A673 (cell line): ENCODE data around the gene SPOCD1. TPM values are rescaled to one million over a fixed set of nuclear protein-coding genes. Genes with fewer than 3 reads are reported as not detected.

ENCODE experiments used
- BruUV-seq: library from RNA; stranded (reverse); fragments of 400-500 nt; replicated peaks from 2 replicates; lab custom pipeline; 2021; lab: Mats Ljungman, UMichigan
- CTCF ChIA-PET: fragments of 300-600 bp; sonication (Branson Sonifier 250); formaldehyde crosslinking; loops from one replicate; lab custom pipeline; 2022; ENCODE audit warnings: antibody characterized with exemption; lab: Charles Lee
- POLR2A ChIA-PET: fragments of 300-600 bp; sonication (Branson Sonifier 250); formaldehyde crosslinking; loops from one replicate; lab custom pipeline; 2022; ENCODE audit warnings: antibody characterized with exemption; ENCODE audit not compliant: low non-redundant PET; lab: Charles Lee
- DNase-seq: peaks from one replicate; pipeline ENCODE4 v3.0.0-alpha.2; 2015; ENCODE audit warnings: low spot score
- H3K27ac ChIP-seq: fragments of 200-600 bp; sonication (generic); 2 replicates; pipeline ENCODE4 v1.5.1; 2016; ENCODE audit warnings: mixed run types, low read depth, mild to moderate bottlenecking, mixed read lengths, antibody characterized with exemption, low read length; ENCODE audit not compliant: poor library complexity, severe bottlenecking
- H3K27me3 ChIP-seq: fragments of 200-600 bp; sonication (generic); replicated peaks from 2 replicates; pipeline ENCODE4 v1.6.1; 2017; ENCODE audit warnings: mixed run types, low read depth, mild to moderate bottlenecking, mixed read lengths, antibody characterized with exemption, low read length; ENCODE audit not compliant: insufficient read depth, poor library complexity
- H3K36me3 ChIP-seq: fragments of 200-600 bp; sonication (generic); 2 replicates; pipeline ENCODE4 v1.6.1; 2016; ENCODE audit warnings: mixed run types, mild to moderate bottlenecking, mixed read lengths, antibody characterized with exemption, low read length; ENCODE audit not compliant: insufficient read depth, poor library complexity, severe bottlenecking
- H3K4me1 ChIP-seq: fragments of 200-600 bp; sonication (generic); 2 replicates; pipeline ENCODE4 v1.6.1; 2017; ENCODE audit warnings: mixed run types, mild to moderate bottlenecking, mixed read lengths, antibody characterized with exemption, low read length; ENCODE audit not compliant: insufficient read depth, poor library complexity, severe bottlenecking
- H3K4me3 ChIP-seq: fragments of 200-600 bp; sonication (generic); 2 replicates; pipeline ENCODE4 v1.5.1; 2016; ENCODE audit warnings: low read depth, mixed run types, mild to moderate bottlenecking, mixed read lengths, low read length; ENCODE audit not compliant: poor library complexity, severe bottlenecking
- H3K9me3 ChIP-seq: fragments of 200-600 bp; sonication (generic); 2 replicates; pipeline ENCODE4 v1.6.1; 2016; ENCODE audit warnings: mixed run types, low read depth, mild to moderate bottlenecking, mixed read lengths, antibody characterized with exemption, low read length; ENCODE audit not compliant: poor library complexity, severe bottlenecking
- EZH2 ChIP-seq: fragments of 200-600 bp; sonication (generic); IDR thresholded peaks from 2 replicates; pipeline ENCODE4 v1.6.1; 2017; ENCODE audit warnings: borderline replicate concordance, low read depth, mild to moderate bottlenecking, mixed read lengths, antibody characterized with exemption, low read length; ENCODE audit not compliant: poor library complexity, severe bottlenecking
- intact Hi-C: fragments of 100-400 bp; cut with micrococcal nuclease; formaldehyde crosslinking; loops from one replicate; pipeline ENCODE4 v1.10.0; 2022; ENCODE audit not compliant: unreplicated experiment
- total RNA-seq: library from RNA; stranded (reverse); gene quantifications from 2 replicates; pipeline ENCODE4 v1.2.3, GENCODE V29; 2021
- TF ChIP-seq, protein P1 (sequence below): fragments of 300-800, 200-600 bp; sonication (generic); conservative IDR thresholded peaks from 2 replicates; pipeline ENCODE4 v1.5.1; 2017; ENCODE audit warnings: low read depth, mild to moderate bottlenecking, antibody characterized with exemption, low read length, moderate library complexity, mixed read lengths

The SPOCD1 gene
- total RNA-seq, 1 experiment from 2014 or later, result 0.58 TPM

DNA sequence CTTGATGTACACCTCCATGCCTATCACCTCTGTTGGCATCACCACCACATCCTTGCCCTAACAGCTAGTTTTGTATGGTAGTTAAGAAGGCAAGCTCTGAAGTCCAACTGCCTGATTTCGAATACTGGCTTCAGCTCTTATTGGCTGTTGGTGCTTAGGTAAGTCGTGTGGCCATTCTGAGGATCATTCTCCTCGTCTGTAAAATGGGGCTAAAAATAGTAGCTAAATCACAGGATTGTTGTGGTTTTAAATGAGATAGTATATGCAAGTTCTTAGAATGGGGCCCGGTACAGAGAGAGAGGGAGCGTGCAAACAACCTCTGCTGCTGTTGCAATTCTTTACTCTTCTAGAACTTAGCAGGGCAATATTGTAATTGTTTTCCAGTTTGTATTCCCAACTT lies 20.8 kb upstream of the SPOCD1 start:
- intact Hi-C loops, result no loop called here
- POLR2A ChIA-PET, result no interaction called here
- no peaks in the 10 kb centered on the region for H3K36me3 ChIP-seq
- TF ChIP-seq EZH2, result no peak
- TF ChIP-seq, protein P1, sequence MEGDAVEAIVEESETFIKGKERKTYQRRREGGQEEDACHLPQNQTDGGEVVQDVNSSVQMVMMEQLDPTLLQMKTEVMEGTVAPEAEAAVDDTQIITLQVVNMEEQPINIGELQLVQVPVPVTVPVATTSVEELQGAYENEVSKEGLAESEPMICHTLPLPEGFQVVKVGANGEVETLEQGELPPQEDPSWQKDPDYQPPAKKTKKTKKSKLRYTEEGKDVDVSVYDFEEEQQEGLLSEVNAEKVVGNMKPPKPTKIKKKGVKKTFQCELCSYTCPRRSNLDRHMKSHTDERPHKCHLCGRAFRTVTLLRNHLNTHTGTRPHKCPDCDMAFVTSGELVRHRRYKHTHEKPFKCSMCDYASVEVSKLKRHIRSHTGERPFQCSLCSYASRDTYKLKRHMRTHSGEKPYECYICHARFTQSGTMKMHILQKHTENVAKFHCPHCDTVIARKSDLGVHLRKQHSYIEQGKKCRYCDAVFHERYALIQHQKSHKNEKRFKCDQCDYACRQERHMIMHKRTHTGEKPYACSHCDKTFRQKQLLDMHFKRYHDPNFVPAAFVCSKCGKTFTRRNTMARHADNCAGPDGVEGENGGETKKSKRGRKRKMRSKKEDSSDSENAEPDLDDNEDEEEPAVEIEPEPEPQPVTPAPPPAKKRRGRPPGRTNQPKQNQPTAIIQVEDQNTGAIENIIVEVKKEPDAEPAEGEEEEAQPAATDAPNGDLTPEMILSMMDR, result no peak
- no peak overlapping the region for H3K27ac ChIP-seq
- CTCF ChIA-PET, result no interaction called here
- H3K4me3 ChIP-seq, result no peak overlapping the region
- no peaks in the 10 kb centered on the region for H3K4me1 ChIP-seq
- no peaks in the 10 kb centered on the region for H3K9me3 ChIP-seq
- H3K27me3 ChIP-seq, result no peaks in the 10 kb centered on the region
- BruUV-seq, result no TSS peak
- no peak for DNase-seq

- Histone ChIP-seq H3K27me3 (no peaks in the 10 kb centered on the region), H3K4me1 (no peaks in the 10 kb centered on the region), H3K9me3 (no peaks in the 10 kb centered on the region), H3K4me3 (no peak overlapping the region), H3K27ac (no peak overlapping the region), H3K36me3 (no peaks in the 10 kb centered on the region)
- intact Hi-C loops, result no loop called here
- TF ChIP-seq EZH2, result no peak
- TF ChIP-seq, protein P1, result no peak
- ChIA-PET CTCF (no interaction called here), POLR2A (no interaction called here)
- no peak for DNase-seq
- BruUV-seq, result no TSS peak
Measured at GRCh38 chr1:31835415-31835814, 19.6 kb upstream of the SPOCD1 start.

DNA sequence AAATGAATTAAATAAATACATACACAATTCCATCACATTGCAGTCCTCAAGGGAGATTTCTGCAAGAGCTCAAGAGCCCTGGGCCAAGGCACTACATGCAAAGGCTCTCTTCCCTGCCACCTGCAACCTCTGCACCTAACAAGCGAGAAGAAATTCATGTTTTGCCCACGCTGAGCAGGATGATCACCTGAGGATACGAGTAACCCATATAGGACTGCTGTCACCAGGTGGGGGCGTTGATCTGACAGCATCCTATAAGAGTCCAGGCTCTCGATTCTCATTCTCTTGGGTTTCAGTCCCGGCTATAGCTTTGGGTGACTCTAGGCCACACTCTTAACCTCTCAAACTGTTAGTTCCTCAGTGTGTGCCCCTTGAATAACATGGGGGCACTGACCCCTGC lies 18.7 kb upstream of the SPOCD1 start:
- Histone ChIP-seq H3K27me3 (no peaks in the 10 kb centered on the region), H3K9me3 (no peaks in the 10 kb centered on the region), H3K4me3 (no peak overlapping the region), H3K27ac (no peak overlapping the region), H3K36me3 (no peaks in the 10 kb centered on the region), H3K4me1 (no peaks in the 10 kb centered on the region)
- no TSS peak for BruUV-seq
- DNase-seq, result no peak
- TF ChIP-seq EZH2, result no peak
- TF ChIP-seq, protein P1, result 0 out of 2 replicates have a peak, but pooled peaks have one; percentile 13
- ChIA-PET POLR2A (no interaction called here), CTCF (no interaction called here)
- intact Hi-C loops, result no loop called here
